ENCODE data around the gene PPFIA2. TPM values are rescaled to one million over a fixed set of nuclear protein-coding genes. Genes with fewer than 3 reads are reported as not detected.

PPFIA2 gene
- total and polyA plus RNA-seq, 9 of the 15 experiments (the other 6 are each of a cell fraction or from before 2014, with no cell fraction given) = not detected

- TF ChIP-seq KLF13 (tag; IDR thresholded peaks at IDR 0.05; ENCODE audit: borderline replicate concordance, low read depth) (no peak), PHB (CRISPR knock-in tag; IDR thresholded peaks at IDR 0.05) (no peak), MCM3 (IDR thresholded peaks at IDR 0.05) (no peak), SMARCB1 (IDR thresholded peaks at IDR 0.05; ENCODE audit: insufficient read length, low read depth) (no peak), EGR1 (conservative IDR thresholded peaks at IDR 0.05) (no peak)
Measured at GRCh38 chr12:81229759-81230158, 529.4 kb downstream of the PPFIA2 start (continued).

GRCh38 chr12:81224626-81225025 lies 534.5 kb downstream of the PPFIA2 start:
- H3K27ac ChIP-seq (ENCODE audit: extremely low read depth, low read depth, low read length) = no peak overlapping the region
- WGBS (ENCODE audit: insufficient coverage, low coverage, missing lambda C conversion rate) = 0% methylated on average over 5 of the region's 6 CpGs
- H4K20me1 ChIP-seq (replicated peaks; ENCODE audit: control insufficient read depth, insufficient read depth, low read length) = no peaks in the 10 kb centered on the region
- no peak overlapping the region for H2AFZ ChIP-seq (ENCODE audit: low read depth, low read length)
- no peaks in the 10 kb centered on the region for H3K9me1 ChIP-seq (ENCODE audit: control insufficient read depth, insufficient read depth, low read length)
- no peak for FAIRE-seq
- H3K9ac ChIP-seq (ENCODE audit: insufficient read depth in 1 of 2, low read depth in 2 of 2, low read length in 2 of 2) = no peak overlapping the region
- no peaks in the 10 kb centered on the region for H3K79me2 ChIP-seq (ENCODE audit: control insufficient read depth, insufficient read depth, low read length)
- CTCF ChIA-PET (ENCODE audit: low intra/inter-chr PET ratio) = no interaction called here
- H3K4me1 ChIP-seq (replicated peaks in 1 of 2; ENCODE audit: control insufficient read depth in 2 of 2, insufficient read depth in 2 of 2, low read length in 2 of 2) = no peaks in the 10 kb centered on the region
- DNase-seq (ENCODE audit: extremely low read depth in 1 of 4, low spot score in 3 of 4) = no peak
- no peak for ATAC-seq
- no peaks in the 10 kb centered on the region for H3K36me3 ChIP-seq (ENCODE audit: control insufficient read depth, insufficient read depth, low read length)
- POLR2A ChIA-PET = no interaction called here
- intact Hi-C loops (cut with micrococcal nuclease) = no loop called here
- BruUV-seq (replicated peaks) = no TSS peak
- H3K4me2 ChIP-seq (ENCODE audit: insufficient read depth, low read length) = no peak overlapping the region
- H3K27me3 ChIP-seq (ENCODE audit: control insufficient read depth in 2 of 2, insufficient read depth in 2 of 2, low read length in 2 of 2) = no peaks in the 10 kb centered on the region
- H3K4me3 ChIP-seq = no peak overlapping the region
- H3K9me3 ChIP-seq (replicated peaks; ENCODE audit: control insufficient read depth, insufficient read depth, low read depth, low read length) = 0 out of 2 replicates have a peak, but pooled peaks cover 2% of the 10 kb centered on the region
- in situ Hi-C loops (cut with MboI) = no loop called here
- no peak for TF ChIP-seq SETDB1 (IDR thresholded peaks at IDR 0.05; ENCODE audit: low read length)
- TF ChIP-seq ZNF778 (CRISPR knock-in tag; IDR thresholded peaks at IDR 0.05) = no peak
- TF ChIP-seq NRF1 (conservative IDR thresholded peaks at IDR 0.05 in 1 of 2, IDR thresholded peaks at IDR 0.05 in 1 of 2) = no peak
- TF ChIP-seq IRF9 (tag; IDR thresholded peaks at IDR 0.05) = no peak
- TF ChIP-seq E2F1 (CRISPR knock-in tag; IDR thresholded peaks at IDR 0.05) = no peak
- no peak for TF ChIP-seq ZNF609 (CRISPR knock-in tag; IDR thresholded peaks at IDR 0.05; ENCODE audit: borderline replicate concordance)
- no peak for TF ChIP-seq MTA1 (IDR thresholded peaks at IDR 0.05; ENCODE audit: borderline replicate concordance)
- TF ChIP-seq ZNF444 (CRISPR knock-in tag; IDR thresholded peaks at IDR 0.05) = no peak
- no peak for TF ChIP-seq TOE1 (IDR thresholded peaks at IDR 0.05; ENCODE audit: borderline replicate concordance)
- no peak for TF ChIP-seq TOE1 (CRISPR knock-in tag; IDR thresholded peaks at IDR 0.05; ENCODE audit: borderline replicate concordance, low read depth)
- no peak for TF ChIP-seq NFIC (IDR thresholded peaks at IDR 0.05)
- no peak for TF ChIP-seq CHD2 (IDR thresholded peaks at IDR 0.05; ENCODE audit: low read depth, low read length)
- no peak for TF ChIP-seq ZNF785 (CRISPR knock-in tag; IDR thresholded peaks at IDR 0.05)
